WTC11 (cell line): ENCODE measurements around the gene PUM1.

Experiments used
- ATF6 ChIP-seq: sonication (generic); formaldehyde crosslinking; IDR thresholded peaks from 2 replicates; pipeline ENCODE4 v1.8.1; 2023; ENCODE audit warnings: mild to moderate bottlenecking, missing genetic modification reagents
- CTCF ChIP-seq: fragments of 200-600 bp; IDR thresholded peaks from 2 replicates; pipeline ENCODE4 v1.8.0; 2022; ENCODE audit warnings: antibody characterized with exemption
- HMGA2 ChIP-seq: fragments of 250-450 bp; sonication (Bioruptor Pico); IDR thresholded peaks from 2 replicates; pipeline ENCODE4 v1.4.0; 2021; ENCODE audit warnings: mild to moderate bottlenecking, moderate library complexity
- NFYB ChIP-seq: sonication (generic); formaldehyde crosslinking; conservative IDR thresholded peaks from 2 replicates; pipeline ENCODE4 v1.8.0; 2022; ENCODE audit warnings: low read depth, missing genetic modification reagents
- NR2C2 ChIP-seq: sonication (generic); formaldehyde crosslinking; IDR thresholded peaks from 2 replicates; pipeline ENCODE4 v1.8.0; 2022; ENCODE audit warnings: mild to moderate bottlenecking, missing genetic modification reagents
- PRDM15 ChIP-seq: sonication (generic); formaldehyde crosslinking; IDR thresholded peaks from 2 replicates; pipeline ENCODE4 v1.8.0; 2022; ENCODE audit warnings: missing genetic modification reagents
- RORB ChIP-seq: fragments of 250-450 bp; sonication (Bioruptor Pico); IDR thresholded peaks from 2 replicates; pipeline ENCODE4 v1.9.0; 2021; ENCODE audit warnings: mild to moderate bottlenecking
- USF2 ChIP-seq: sonication (generic); formaldehyde crosslinking; IDR thresholded peaks from 2 replicates; pipeline ENCODE4 v1.8.1; 2023; ENCODE audit warnings: mild to moderate bottlenecking, missing genetic modification reagents, moderate library complexity
- ZNF121 ChIP-seq: sonication (generic); formaldehyde crosslinking; IDR thresholded peaks from 2 replicates; pipeline ENCODE4 v1.8.0; 2023; ENCODE audit warnings: missing genetic modification reagents
- ZNF138 ChIP-seq: sonication (generic); formaldehyde crosslinking; conservative IDR thresholded peaks from 2 replicates; pipeline ENCODE4 v1.8.1; 2022; ENCODE audit warnings: mild to moderate bottlenecking, moderate library complexity, missing genetic modification reagents
- ZNF416 ChIP-seq: fragments of 250-450 bp; sonication (Bioruptor Pico); IDR thresholded peaks from 2 replicates; pipeline ENCODE4 v1.9.0; 2021; ENCODE audit warnings: mild to moderate bottlenecking, inconsistent platforms

- TF ChIP-seq NFYB (no peak), ATF6 (CRISPR knock-in tag) (no peak), ZNF416 (CRISPR knock-in tag) (no peak), ZNF121 (CRISPR knock-in tag) (no peak), CTCF (no peak), RORB (CRISPR knock-in tag) (no peak), PRDM15 (CRISPR knock-in tag) (no peak), HMGA2 (CRISPR knock-in tag) (no peak), NR2C2 (CRISPR knock-in tag) (no peak), ZNF138 (CRISPR knock-in tag) (no peak), USF2 (CRISPR knock-in tag) (no peak)
Observed at GRCh38 chr1:31112266-31112935, 46.9 kb upstream of the PUM1 start.
